Measurements from ENCODE around the gene PDZD7.

Gene PDZD7

DNA sequence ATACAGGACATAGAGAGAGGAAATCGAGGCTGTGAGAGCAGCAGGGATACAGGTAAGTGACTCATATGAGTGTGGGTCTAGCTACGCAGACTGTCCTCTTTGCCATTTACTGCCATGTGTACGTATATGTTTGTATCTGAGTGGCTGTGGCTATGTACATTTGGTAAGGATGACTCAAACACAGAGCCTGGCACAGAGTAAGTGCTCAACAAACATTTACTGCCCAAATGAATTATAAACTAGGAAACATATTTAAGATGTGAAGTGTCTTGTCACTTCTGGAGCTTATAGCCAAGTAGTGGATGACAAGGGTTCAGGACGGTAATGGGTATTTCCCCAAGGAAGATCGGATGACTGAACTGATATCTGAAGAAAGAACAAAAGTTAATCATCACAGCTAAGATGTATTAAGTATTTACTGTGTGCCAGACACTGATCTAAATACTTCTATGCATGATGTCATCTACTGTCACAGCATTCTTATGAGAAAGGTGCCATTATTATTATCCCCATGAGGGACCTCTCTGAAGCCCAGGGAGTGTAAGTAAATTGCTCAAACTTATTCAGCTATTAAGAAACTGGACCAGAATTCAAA, 49.7 kb downstream of the PDZD7 start:
- no peaks in the 10 kb centered on the region for H3K27me3 ChIP-seq (ENCODE audit: insufficient read depth, poor library complexity, severe bottlenecking)
- TF ChIP-seq, protein P1, sequence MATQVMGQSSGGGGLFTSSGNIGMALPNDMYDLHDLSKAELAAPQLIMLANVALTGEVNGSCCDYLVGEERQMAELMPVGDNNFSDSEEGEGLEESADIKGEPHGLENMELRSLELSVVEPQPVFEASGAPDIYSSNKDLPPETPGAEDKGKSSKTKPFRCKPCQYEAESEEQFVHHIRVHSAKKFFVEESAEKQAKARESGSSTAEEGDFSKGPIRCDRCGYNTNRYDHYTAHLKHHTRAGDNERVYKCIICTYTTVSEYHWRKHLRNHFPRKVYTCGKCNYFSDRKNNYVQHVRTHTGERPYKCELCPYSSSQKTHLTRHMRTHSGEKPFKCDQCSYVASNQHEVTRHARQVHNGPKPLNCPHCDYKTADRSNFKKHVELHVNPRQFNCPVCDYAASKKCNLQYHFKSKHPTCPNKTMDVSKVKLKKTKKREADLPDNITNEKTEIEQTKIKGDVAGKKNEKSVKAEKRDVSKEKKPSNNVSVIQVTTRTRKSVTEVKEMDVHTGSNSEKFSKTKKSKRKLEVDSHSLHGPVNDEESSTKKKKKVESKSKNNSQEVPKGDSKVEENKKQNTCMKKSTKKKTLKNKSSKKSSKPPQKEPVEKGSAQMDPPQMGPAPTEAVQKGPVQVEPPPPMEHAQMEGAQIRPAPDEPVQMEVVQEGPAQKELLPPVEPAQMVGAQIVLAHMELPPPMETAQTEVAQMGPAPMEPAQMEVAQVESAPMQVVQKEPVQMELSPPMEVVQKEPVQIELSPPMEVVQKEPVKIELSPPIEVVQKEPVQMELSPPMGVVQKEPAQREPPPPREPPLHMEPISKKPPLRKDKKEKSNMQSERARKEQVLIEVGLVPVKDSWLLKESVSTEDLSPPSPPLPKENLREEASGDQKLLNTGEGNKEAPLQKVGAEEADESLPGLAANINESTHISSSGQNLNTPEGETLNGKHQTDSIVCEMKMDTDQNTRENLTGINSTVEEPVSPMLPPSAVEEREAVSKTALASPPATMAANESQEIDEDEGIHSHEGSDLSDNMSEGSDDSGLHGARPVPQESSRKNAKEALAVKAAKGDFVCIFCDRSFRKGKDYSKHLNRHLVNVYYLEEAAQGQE (IDR thresholded peaks at IDR 0.05; ENCODE audit: insufficient replicate concordance, low read depth) = no peak
- TF ChIP-seq GABPA (IDR thresholded peaks at IDR 0.05; ENCODE audit: low read depth) = no peak
- TF ChIP-seq SPI1 (IDR thresholded peaks at IDR 0.05; ENCODE audit: borderline replicate concordance, low read depth) = no peak
- TF ChIP-seq POLR2AphosphoS5 (IDR thresholded peaks at IDR 0.05; ENCODE audit: low read depth) = no peak
- TF ChIP-seq, protein P2, sequence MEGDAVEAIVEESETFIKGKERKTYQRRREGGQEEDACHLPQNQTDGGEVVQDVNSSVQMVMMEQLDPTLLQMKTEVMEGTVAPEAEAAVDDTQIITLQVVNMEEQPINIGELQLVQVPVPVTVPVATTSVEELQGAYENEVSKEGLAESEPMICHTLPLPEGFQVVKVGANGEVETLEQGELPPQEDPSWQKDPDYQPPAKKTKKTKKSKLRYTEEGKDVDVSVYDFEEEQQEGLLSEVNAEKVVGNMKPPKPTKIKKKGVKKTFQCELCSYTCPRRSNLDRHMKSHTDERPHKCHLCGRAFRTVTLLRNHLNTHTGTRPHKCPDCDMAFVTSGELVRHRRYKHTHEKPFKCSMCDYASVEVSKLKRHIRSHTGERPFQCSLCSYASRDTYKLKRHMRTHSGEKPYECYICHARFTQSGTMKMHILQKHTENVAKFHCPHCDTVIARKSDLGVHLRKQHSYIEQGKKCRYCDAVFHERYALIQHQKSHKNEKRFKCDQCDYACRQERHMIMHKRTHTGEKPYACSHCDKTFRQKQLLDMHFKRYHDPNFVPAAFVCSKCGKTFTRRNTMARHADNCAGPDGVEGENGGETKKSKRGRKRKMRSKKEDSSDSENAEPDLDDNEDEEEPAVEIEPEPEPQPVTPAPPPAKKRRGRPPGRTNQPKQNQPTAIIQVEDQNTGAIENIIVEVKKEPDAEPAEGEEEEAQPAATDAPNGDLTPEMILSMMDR (IDR thresholded peaks at IDR 0.05; ENCODE audit: insufficient read depth, low read length) = no peak
- H3K27ac ChIP-seq (replicated peaks) = no peak overlapping the region
- no peak for DNase-seq (ENCODE audit: low read depth in 1 of 2, low spot score in 1 of 2)
- H3K4me3 ChIP-seq (replicated peaks; ENCODE audit: insufficient read depth, low read length) = no peak overlapping the region

DNA sequence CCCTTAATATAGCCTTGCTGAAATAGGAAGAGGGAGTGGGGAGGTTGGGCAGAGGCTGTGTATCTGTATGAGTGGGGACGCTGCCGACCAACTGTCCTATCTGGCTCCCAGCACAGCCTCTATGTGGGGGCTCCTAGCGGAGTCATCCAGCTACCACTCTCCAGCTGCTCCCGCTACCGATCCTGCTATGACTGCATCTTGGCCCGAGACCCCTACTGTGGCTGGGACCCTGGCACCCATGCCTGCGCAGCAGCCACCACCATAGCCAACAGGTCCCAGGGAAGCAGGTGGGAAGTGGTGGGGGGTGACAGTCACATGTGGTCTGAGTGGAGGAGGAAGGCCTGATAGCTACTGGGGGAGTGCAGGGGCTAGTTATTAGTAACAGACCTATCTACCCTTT, 50.2 kb downstream of the PDZD7 start:
- TF ChIP-seq, protein P1 (IDR thresholded peaks at IDR 0.05; ENCODE audit: insufficient replicate concordance, low read depth) = no peak
- TF ChIP-seq SPI1 (IDR thresholded peaks at IDR 0.05; ENCODE audit: borderline replicate concordance, low read depth) (no peak), GABPA (IDR thresholded peaks at IDR 0.05; ENCODE audit: low read depth) (no peak), POLR2AphosphoS5 (IDR thresholded peaks at IDR 0.05; ENCODE audit: low read depth) (no peak)
- TF ChIP-seq, protein P2 (IDR thresholded peaks at IDR 0.05; ENCODE audit: insufficient read depth, low read length) = no peak
- Histone ChIP-seq H3K27me3 (ENCODE audit: insufficient read depth, poor library complexity, severe bottlenecking) (no peaks in the 10 kb centered on the region), H3K4me3 (replicated peaks; ENCODE audit: insufficient read depth, low read length) (no peak overlapping the region), H3K27ac (replicated peaks) (no peak overlapping the region)
- no peak for DNase-seq (ENCODE audit: low read depth in 1 of 2, low spot score in 1 of 2)

DNA sequence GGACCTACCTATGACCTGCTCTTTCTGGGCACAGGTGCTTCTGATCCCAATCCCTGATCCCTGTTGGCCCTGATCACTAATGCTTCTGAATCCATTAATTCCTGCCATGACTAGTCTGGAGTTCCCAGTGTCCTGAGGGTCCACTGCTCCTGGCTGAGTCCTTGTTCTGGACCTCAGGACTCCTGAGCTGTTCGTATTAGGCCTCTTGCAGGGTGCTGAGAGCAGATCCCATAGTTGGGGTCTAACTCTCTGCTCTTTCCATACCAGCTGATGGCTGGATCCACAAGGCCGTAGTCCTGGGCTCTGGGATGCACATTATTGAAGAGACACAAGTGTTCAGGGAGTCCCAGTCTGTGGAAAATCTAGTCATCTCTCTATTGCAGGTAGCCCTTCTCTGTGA, 50.6 kb downstream of the PDZD7 start:
- no peak overlapping the region for H3K4me3 ChIP-seq (replicated peaks; ENCODE audit: insufficient read depth, low read length)
- no peaks in the 10 kb centered on the region for H3K27me3 ChIP-seq (ENCODE audit: insufficient read depth, poor library complexity, severe bottlenecking)
- no peak overlapping the region for H3K27ac ChIP-seq (replicated peaks)
- TF ChIP-seq, protein P2 (IDR thresholded peaks at IDR 0.05; ENCODE audit: insufficient read depth, low read length) = no peak
- TF ChIP-seq, protein P1 (IDR thresholded peaks at IDR 0.05; ENCODE audit: insufficient replicate concordance, low read depth) = no peak
- TF ChIP-seq POLR2AphosphoS5 (IDR thresholded peaks at IDR 0.05; ENCODE audit: low read depth) (no peak), GABPA (IDR thresholded peaks at IDR 0.05; ENCODE audit: low read depth) (no peak), SPI1 (IDR thresholded peaks at IDR 0.05; ENCODE audit: borderline replicate concordance, low read depth) (no peak)
- DNase-seq (ENCODE audit: low read depth in 1 of 2, low spot score in 1 of 2) = no peak
